GM10248 (cell line): Measurements from ENCODE around the gene C11orf68.

Experiments used
- CTCF ChIA-PET: fragments of 300-600 bp; sonication (Branson Sonifier 250); formaldehyde crosslinking; extraction: SDS; loops from one replicate; lab custom pipeline; 2021; ENCODE audit warnings: antibody characterized with exemption; lab: Yijun Ruan, JAX
- POLR2A ChIA-PET: fragments of 350-650 bp; sonication (Branson Sonifier 250); formaldehyde crosslinking; extraction: SDS; loops from one replicate; lab custom pipeline; 2020; ENCODE audit warnings: antibody characterized with exemption; lab: Yijun Ruan, JAX
- DNase-seq: peaks from one replicate; pipeline ENCODE4 v3.0.0; 2012; ENCODE audit errors: extremely low spot score
- CTCF ChIP-seq: IDR thresholded peaks from 2 replicates; pipeline ENCODE4 v1.5.1; 2012; ENCODE audit warnings: mild to moderate bottlenecking, low read depth; ENCODE audit errors: extremely low read depth, missing control alignments, control extremely low read depth

C11orf68 gene

GRCh38 chr11:65900125-65900898 is 18.6 kb downstream of the C11orf68 start, which contains the start of gene FOSL1:
FOSL1 (minus strand) TSS chr11:65900388; CDS start chr11:65900339, 49 bp downstream.
- ChIA-PET CTCF (interaction anchor here (1.0 to 8.0 kb wide), 7 partner anchors 9 to 88 kb away, joined by 3 to 80 read pairs (median 5); partner anchors contain the start of genes CCDC85B, FIBP and MUS81), POLR2A (interaction anchor here (1.0 to 2.3 kb wide), 2 partner anchors 9 to 79 kb away, joined by 3 to 10 read pairs; partner anchors contain the start of gene CCDC85B)
- TF ChIP-seq CTCF: no peak
- DNase-seq: peak; percentile 93

- ChIA-PET POLR2A (interaction anchor here (2.3 kb wide), 1 partner anchor 9 kb away, joined by 10 read pairs; the partner anchor contains the start of gene CCDC85B), CTCF (interaction anchor here (1.6 to 14.6 kb wide), 6 partner anchors 8 to 120 kb away, joined by 4 to 199 read pairs (median 20); partner anchors contain the start of genes CCDC85B, CTSW and FIBP)
- no peak for TF ChIP-seq CTCF
- peak; percentile 58 for DNase-seq
Measured at GRCh38 chr11:65899356-65900124, 19.3 kb downstream of the C11orf68 start.

DNA sequence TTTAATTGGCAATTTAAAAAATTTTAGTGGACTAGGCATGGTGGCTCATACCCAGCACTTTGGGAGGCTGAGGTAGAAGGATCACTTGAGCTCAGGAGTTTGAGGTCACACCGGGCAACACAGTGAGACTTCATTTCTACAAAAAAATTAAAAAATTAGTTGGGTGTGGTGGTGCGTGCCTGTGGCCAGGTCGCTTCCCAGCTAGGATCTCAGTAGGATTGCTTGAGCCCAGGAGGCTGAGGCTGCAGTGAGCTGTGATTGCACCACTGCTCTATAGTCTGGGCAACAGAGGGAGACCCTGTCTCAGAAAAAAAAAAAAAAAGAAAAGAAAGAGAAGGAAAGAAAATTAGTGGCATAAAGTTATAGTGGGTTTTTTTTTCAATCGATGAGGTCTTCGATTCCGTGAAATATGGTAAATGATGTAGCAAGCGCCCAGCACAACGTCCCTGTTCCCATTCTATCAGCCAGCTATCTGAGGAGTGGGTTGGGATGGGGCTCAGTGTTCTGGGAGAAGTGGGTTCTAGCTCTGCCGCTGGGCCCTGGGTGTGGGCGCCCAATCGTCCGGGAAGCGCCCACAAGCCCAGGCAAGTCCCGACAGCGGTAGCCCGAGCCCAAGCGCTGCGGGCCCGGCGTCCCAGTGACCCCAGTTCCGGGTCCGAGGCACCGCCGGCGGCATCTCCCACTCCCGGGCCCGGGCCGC is 20.1 kb downstream of the C11orf68 start:
- TF ChIP-seq CTCF: no peak
- ChIA-PET CTCF (interaction anchor here (1.6 to 14.6 kb wide), 4 partner anchors 9 to 119 kb away, joined by 4 to 199 read pairs (median 8); partner anchors contain the start of genes CCDC85B, CTSW and FIBP), POLR2A (no interaction called here)
- DNase-seq: no peak

DNA sequence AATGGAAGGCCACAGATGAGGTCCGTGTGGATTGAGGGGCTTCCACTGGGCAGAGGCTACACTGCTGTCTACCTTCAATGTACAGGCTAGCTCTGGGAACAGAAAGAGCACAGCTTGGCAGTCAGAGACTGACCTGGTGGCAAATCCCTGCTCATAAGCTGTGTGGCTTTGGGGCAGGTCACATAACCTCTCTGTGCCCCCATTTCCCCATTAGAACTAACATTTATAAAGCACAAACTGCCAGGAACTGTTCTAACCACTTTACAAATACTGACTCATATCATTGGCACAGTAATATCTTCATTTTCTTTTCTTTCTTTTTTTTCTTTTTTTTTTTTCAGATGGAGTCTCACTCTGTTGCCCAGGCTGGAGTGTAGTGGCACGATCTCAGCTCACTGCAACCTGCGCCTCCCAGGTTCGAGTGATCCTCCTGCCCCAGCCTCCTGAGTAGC is 21.8 kb downstream of the C11orf68 start:
- no peak for TF ChIP-seq CTCF
- no peak for DNase-seq
- ChIA-PET POLR2A (no interaction called here), CTCF (interaction anchor here (1.1 to 14.6 kb wide), 2 partner anchors 15 to 149 kb away, joined by 3 to 199 read pairs; partner anchors contain the start of genes CTSW and FIBP)

GRCh38 chr11:65896034-65896999 is 22.5 kb downstream of the C11orf68 start:
- POLR2A ChIA-PET: interaction anchor here (0.6 kb wide), 2 partner anchors 72 to 922 kb away, joined by 3 to 9 read pairs; no protein-coding TSS in a partner anchor
- no peak for DNase-seq
- no peak for TF ChIP-seq CTCF
- CTCF ChIA-PET: interaction anchor here (1.0 to 14.6 kb wide), 7 partner anchors 10 to 149 kb away, joined by 3 to 199 read pairs (median 3); partner anchors contain the start of genes CTSW, FIBP and MUS81
